GM12878 (cell line): ENCODE results near the gene ZNF765. TPM values are rescaled to one million over a fixed set of nuclear protein-coding genes. Genes with fewer than 3 reads are reported as not detected.
"Not testable (repeated sequence)": the region's sequence is repeated elsewhere in the genome, so short reads cannot be mapped to it uniquely, and the experiment has no call there.

Source experiments
- ATAC-seq: fragments of 200-7000 bp; cut with Tn5 transposase; 3 replicates; pipeline ENCODE4 v1.9.1; 2020; ENCODE audit warnings: mild to moderate bottlenecking, moderate library complexity
- BruUV-seq: library from RNA; stranded (reverse); fragments of 400-500 nt; replicated peaks from 2 replicates; lab custom pipeline; 2021; lab: Mats Ljungman, UMichigan
- CTCF ChIA-PET: fragments of 300-600 bp; sonication (Branson Sonifier 250); formaldehyde crosslinking; extraction: SDS; loops from one replicate; lab custom pipeline; 2021; ENCODE audit warnings: inconsistent platforms; lab: Yijun Ruan, JAX
- POLR2A ChIA-PET: fragments of 350-600 bp; formaldehyde crosslinking; extraction: SDS; loops from one replicate; lab custom pipeline; 2021; ENCODE audit warnings: inconsistent platforms; lab: Charles Lee
- RAD21 ChIA-PET: fragments of 300-600 bp; sonication (Branson Sonifier 250); formaldehyde crosslinking; loops from one replicate; lab custom pipeline; 2023; ENCODE audit warnings: antibody characterized with exemption; ENCODE audit not compliant: unreplicated experiment; lab: Charles Lee
- SMC1A ChIA-PET: fragments of 300-600 bp; sonication (Branson Sonifier 250); formaldehyde crosslinking; loops from one replicate; lab custom pipeline; 2023; ENCODE audit not compliant: unreplicated experiment, uncharacterized antibody; lab: Charles Lee
- DNase-seq: peaks from one replicate; pipeline ENCODE4 v3.0.0-alpha.2; 2011; ENCODE audit warnings: low read depth, low spot score
- FAIRE-seq: peaks from 3 replicates; lab custom pipeline; 2011; peaks lifted over from hg19 to GRCh38; lab: Jason Lieb, UNC
- H2AFZ ChIP-seq: 2 replicates; pipeline ENCODE4 v1.6.0; 2011; ENCODE audit warnings: low read depth, low read length, control low read depth; ENCODE audit not compliant: control insufficient read depth
- H3K27ac ChIP-seq: 2 replicates; pipeline ENCODE4 v1.5.1; 2011; ENCODE audit warnings: control low read depth; ENCODE audit not compliant: control insufficient read depth, insufficient read depth
- H3K27me3 ChIP-seq, 2 experiments: replicated peaks in 1 of 2; 2 replicates each; pipeline versions ENCODE4 v1.6.0 to v1.6.1; 2011; ENCODE audit warnings: low read length in 1 of 2; ENCODE audit not compliant: control insufficient read depth in 2 of 2, insufficient read depth in 2 of 2
- H3K36me3 ChIP-seq, 2 experiments: 2 replicates each; pipeline ENCODE4 v1.5.1; 2011; ENCODE audit warnings: low read length in 1 of 2; ENCODE audit not compliant: control insufficient read depth in 2 of 2, insufficient read depth in 2 of 2
- H3K4me1 ChIP-seq: 2 replicates; pipeline ENCODE4 v1.6.1; 2011; ENCODE audit warnings: mild to moderate bottlenecking, low read length, moderate library complexity, mixed read lengths; ENCODE audit not compliant: control insufficient read depth, insufficient read depth
- H3K4me2 ChIP-seq: 2 replicates; pipeline ENCODE4 v1.6.0; 2011; ENCODE audit warnings: control low read depth; ENCODE audit not compliant: control insufficient read depth, insufficient read depth
- H3K4me3 ChIP-seq: fragments of 200-600 bp; sonication (generic); 2 replicates; pipeline ENCODE4 v1.5.1; 2016
- H3K79me2 ChIP-seq: 2 replicates; pipeline ENCODE4 v1.6.0; 2011; ENCODE audit warnings: low read length; ENCODE audit not compliant: control insufficient read depth, insufficient read depth
- H3K9ac ChIP-seq: 2 replicates; pipeline ENCODE4 v1.8.0; 2011; ENCODE audit warnings: low read length, control low read depth, mixed read lengths; ENCODE audit not compliant: control insufficient read depth, insufficient read depth
- H3K9me3 ChIP-seq: replicated peaks from 3 replicates; pipeline ENCODE4 v1.5.1; 2011; ENCODE audit warnings: mild to moderate bottlenecking, low read length; ENCODE audit not compliant: control insufficient read depth, insufficient read depth
- H4K20me1 ChIP-seq: 2 replicates; pipeline ENCODE4 v1.6.0; 2011; ENCODE audit not compliant: control insufficient read depth, insufficient read depth
- BACH1 ChIP-seq: fragments of 450-650 bp; IDR thresholded peaks from 2 replicates; pipeline ENCODE4 v1.6.1; 2017; ENCODE audit warnings: mild to moderate bottlenecking, borderline replicate concordance
- CREM ChIP-seq: IDR thresholded peaks from 2 replicates; pipeline ENCODE4 v1.6.1; 2014; ENCODE audit warnings: antibody characterized with exemption, low read depth
- ELK1 ChIP-seq: IDR thresholded peaks from 2 replicates; pipeline ENCODE4 v1.6.1; 2012; ENCODE audit warnings: low read depth, low read length, improper control_type of control experiment
- KLF5 ChIP-seq: fragments of 450-650 bp; IDR thresholded peaks from 2 replicates; pipeline ENCODE4 v1.6.1; 2014; ENCODE audit warnings: mild to moderate bottlenecking; ENCODE audit not compliant: partially characterized antibody
- MTA2 ChIP-seq: fragments of 450-650 bp; IDR thresholded peaks from 2 replicates; pipeline ENCODE4 v1.6.1; 2016; ENCODE audit warnings: low read depth, mild to moderate bottlenecking, moderate library complexity
- MTA3 ChIP-seq: IDR thresholded peaks from 2 replicates; pipeline ENCODE4 v1.6.1; 2012; ENCODE audit warnings: low read length, inconsistent platforms, borderline replicate concordance
- NR2F1 ChIP-seq: fragments of 450-650 bp; conservative IDR thresholded peaks from 2 replicates; pipeline ENCODE4 v1.6.1; 2017; ENCODE audit warnings: mild to moderate bottlenecking
- NRF1 ChIP-seq: conservative IDR thresholded peaks from 2 replicates; pipeline ENCODE4 v1.6.1; 2011; ENCODE audit warnings: mild to moderate bottlenecking, low read depth, low read length, improper control_type of control experiment
- PAX8 ChIP-seq: fragments of 450-650 bp; IDR thresholded peaks from 2 replicates; pipeline ENCODE4 v1.6.1; 2017; ENCODE audit warnings: mild to moderate bottlenecking, moderate library complexity
- POLR2A ChIP-seq: IDR thresholded peaks from 2 replicates; pipeline ENCODE4 v1.6.1; 2011; ENCODE audit warnings: low read depth, mild to moderate bottlenecking, low read length
- TAF1 ChIP-seq: IDR thresholded peaks from 2 replicates; pipeline ENCODE4 v1.6.1; 2011; ENCODE audit warnings: mild to moderate bottlenecking, low read depth, low read length, borderline replicate concordance
- YBX1 ChIP-seq: fragments of 450-650 bp; IDR thresholded peaks from 2 replicates; pipeline ENCODE4 v1.6.1; 2016; ENCODE audit warnings: antibody characterized with exemption
- ZNF24 ChIP-seq: fragments of 450-650 bp; IDR thresholded peaks from 2 replicates; pipeline ENCODE4 v1.6.1; 2017; ENCODE audit warnings: antibody characterized with exemption, mild to moderate bottlenecking
- WGBS: methylation state at CpG from one replicate; pipeline ENCODE4 v1.1.6; 2016; ENCODE audit warnings: low lambda C conversion rate; ENCODE audit not compliant: insufficient replicate concordance, insufficient coverage; ENCODE audit errors: missing lambda C conversion rate; 5-methylcytosine and 5-hydroxymethylcytosine counted together
- in situ Hi-C: fragments of 300-500 bp; cut with MboI; formaldehyde crosslinking; loops from 9 replicates; pipeline ENCODE4 v1.14.3; 2018; ENCODE audit warnings: mixed read lengths
- intact Hi-C: fragments of 100-400 bp; cut with micrococcal nuclease; formaldehyde crosslinking; loops from one replicate; pipeline ENCODE4 v1.14.2; 2022; ENCODE audit not compliant: unreplicated experiment
- polyA plus RNA-seq, 11 experiments: library from polyadenylated mRNA; depleted of rRNA in 4 of 11; unstranded in 6 of 11; stranded (reverse) in 5 of 11; fragments of >200 nt; fragmentation: Nextera tagmentation in 4 of 11; fragmentation: Illumina TruSeq in 1 of 11; extraction: Ambion mirVana in 4 of 11; extraction: Trizol in 1 of 11; gene quantifications; 1 replicate in 1 of 11; 2 replicates in 10 of 11; pipeline versions ENCODE4 v1.2.1 to v1.2.3, GENCODE V29; 2011 to 2016; ENCODE audit warnings: inconsistent platforms in 2 of 11, missing spikeins in 2 of 11, low read depth in 1 of 11
- total RNA-seq, 4 experiments: library from RNA; depleted of rRNA in 3 of 4; stranded (reverse); fragments of >200 nt in 3 of 4; fragmentation: Illumina TruSeq in 1 of 4; extraction: Trizol in 1 of 4; gene quantifications; 2 replicates each; pipeline versions ENCODE4 v1.2.1 to v1.2.3, GENCODE V29; 2013 to 2021
- TF ChIP-seq, protein P1 (sequence below): IDR thresholded peaks from 2 replicates; pipeline ENCODE4 v1.6.1; 2012; ENCODE audit warnings: mild to moderate bottlenecking, low read depth, low read length
- TF ChIP-seq, protein P2 (sequence below): IDR thresholded peaks from 2 replicates; pipeline ENCODE4 v1.6.1; 2012; ENCODE audit warnings: low read depth, low read length, improper control_type of control experiment
- TF ChIP-seq, protein P3 (sequence below): fragments of 450-650 bp; IDR thresholded peaks from 2 replicates; pipeline ENCODE4 v1.6.1; 2016; ENCODE audit warnings: mild to moderate bottlenecking

The ZNF765 gene
- total and polyA plus RNA-seq, 10 of the 15 experiments (the other 5 are each of a cell fraction or from before 2014, with no cell fraction given): 2.9 to 12.7 (median 7.0) TPM

DNA sequence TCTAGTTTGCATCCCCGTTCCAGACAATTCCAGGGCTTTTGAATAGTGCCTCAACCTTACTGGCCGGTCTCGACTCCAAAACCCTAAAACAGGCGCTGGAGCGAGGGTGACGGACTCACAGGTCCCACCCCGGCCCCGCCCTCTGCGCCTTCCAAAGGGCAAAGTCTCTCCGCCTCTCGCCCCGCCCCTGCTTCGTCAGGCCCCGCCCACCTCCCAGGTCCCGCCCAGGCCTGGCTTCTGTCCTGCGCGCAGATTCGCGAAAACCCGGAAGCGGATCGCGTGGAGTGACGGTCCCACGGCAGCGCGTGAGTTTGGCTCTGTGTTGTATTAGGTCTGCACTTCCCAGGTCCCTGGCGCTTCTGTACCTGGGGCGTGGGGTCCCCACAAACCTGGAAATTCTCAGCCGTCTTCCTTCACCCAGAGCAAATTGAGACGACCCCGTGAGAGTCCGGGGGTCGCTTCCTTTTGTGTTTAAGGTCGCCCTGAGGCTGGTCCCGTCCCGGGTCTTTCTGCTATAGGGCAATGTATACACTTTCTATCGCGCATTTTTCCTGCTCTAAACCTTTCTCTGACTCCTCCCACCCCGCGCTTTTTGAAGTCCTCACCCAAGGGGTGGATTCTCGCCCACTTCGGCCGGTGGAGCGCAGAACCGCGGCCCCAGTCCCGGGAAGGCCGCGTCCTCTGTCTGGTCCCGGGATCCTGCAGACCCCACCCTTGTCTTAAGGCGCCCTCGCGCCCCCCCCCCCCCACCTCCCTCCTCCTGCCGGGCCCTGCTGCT is 72.7 kb downstream of the ZNF765 start, which contains the start of gene ZNF813 (continued):
- TF ChIP-seq, protein P1, sequence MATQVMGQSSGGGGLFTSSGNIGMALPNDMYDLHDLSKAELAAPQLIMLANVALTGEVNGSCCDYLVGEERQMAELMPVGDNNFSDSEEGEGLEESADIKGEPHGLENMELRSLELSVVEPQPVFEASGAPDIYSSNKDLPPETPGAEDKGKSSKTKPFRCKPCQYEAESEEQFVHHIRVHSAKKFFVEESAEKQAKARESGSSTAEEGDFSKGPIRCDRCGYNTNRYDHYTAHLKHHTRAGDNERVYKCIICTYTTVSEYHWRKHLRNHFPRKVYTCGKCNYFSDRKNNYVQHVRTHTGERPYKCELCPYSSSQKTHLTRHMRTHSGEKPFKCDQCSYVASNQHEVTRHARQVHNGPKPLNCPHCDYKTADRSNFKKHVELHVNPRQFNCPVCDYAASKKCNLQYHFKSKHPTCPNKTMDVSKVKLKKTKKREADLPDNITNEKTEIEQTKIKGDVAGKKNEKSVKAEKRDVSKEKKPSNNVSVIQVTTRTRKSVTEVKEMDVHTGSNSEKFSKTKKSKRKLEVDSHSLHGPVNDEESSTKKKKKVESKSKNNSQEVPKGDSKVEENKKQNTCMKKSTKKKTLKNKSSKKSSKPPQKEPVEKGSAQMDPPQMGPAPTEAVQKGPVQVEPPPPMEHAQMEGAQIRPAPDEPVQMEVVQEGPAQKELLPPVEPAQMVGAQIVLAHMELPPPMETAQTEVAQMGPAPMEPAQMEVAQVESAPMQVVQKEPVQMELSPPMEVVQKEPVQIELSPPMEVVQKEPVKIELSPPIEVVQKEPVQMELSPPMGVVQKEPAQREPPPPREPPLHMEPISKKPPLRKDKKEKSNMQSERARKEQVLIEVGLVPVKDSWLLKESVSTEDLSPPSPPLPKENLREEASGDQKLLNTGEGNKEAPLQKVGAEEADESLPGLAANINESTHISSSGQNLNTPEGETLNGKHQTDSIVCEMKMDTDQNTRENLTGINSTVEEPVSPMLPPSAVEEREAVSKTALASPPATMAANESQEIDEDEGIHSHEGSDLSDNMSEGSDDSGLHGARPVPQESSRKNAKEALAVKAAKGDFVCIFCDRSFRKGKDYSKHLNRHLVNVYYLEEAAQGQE: no peak
- TF ChIP-seq MTA3 (no peak), NRF1 (peak; percentile 22; the same call in 1 of the 2 replicates), BACH1 (0 out of 2 replicates have a peak, but pooled peaks have one; percentile 37), PAX8 (no peak), CREM (peak; percentile 26; the same call in 1 of the 2 replicates), YBX1 (no peak), POLR2A (peak; percentile 80), KLF5 (no peak), ZNF24 (no peak), ELK1 (no peak), MTA2 (0 out of 2 replicates have a peak, but pooled peaks have one; percentile 25), TAF1 (peak; percentile 67; the same call in 1 of the 2 replicates), NR2F1 (no peak)
- TF ChIP-seq, protein P2, sequence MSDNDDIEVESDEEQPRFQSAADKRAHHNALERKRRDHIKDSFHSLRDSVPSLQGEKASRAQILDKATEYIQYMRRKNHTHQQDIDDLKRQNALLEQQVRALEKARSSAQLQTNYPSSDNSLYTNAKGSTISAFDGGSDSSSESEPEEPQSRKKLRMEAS: 0 out of 2 replicates have a peak, but pooled peaks have one; percentile 29
- TF ChIP-seq, protein P3, sequence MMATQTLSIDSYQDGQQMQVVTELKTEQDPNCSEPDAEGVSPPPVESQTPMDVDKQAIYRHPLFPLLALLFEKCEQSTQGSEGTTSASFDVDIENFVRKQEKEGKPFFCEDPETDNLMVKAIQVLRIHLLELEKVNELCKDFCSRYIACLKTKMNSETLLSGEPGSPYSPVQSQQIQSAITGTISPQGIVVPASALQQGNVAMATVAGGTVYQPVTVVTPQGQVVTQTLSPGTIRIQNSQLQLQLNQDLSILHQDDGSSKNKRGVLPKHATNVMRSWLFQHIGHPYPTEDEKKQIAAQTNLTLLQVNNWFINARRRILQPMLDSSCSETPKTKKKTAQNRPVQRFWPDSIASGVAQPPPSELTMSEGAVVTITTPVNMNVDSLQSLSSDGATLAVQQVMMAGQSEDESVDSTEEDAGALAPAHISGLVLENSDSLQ: peak; percentile 50; the same call in 1 of the 2 replicates

DNA sequence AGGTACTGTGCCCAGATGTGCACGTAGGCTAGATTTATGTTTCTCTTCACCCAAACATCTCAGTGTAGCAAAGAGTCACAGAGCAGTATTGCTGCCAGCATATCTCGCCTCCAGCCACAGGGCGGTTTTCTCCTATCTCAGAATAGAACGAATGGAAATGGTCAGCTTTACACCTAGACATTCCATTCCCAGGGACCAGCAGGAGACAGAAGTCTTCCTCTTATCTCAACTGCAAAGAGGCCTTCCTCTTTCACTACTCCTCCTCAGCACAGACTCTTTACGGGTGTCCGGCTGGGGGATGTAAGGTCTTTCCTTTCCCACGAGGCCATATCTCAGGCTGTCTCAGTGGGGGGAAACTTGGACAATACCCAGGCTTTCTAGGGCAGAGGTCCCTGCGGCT is 73.7 kb downstream of the ZNF765 start:
- TSS peak; percentile 69 for BruUV-seq
- SMC1A ChIA-PET, H3K9ac ChIP-seq, DNase-seq, H3K9me3 ChIP-seq, H3K27me3 ChIP-seq, H4K20me1 ChIP-seq, ATAC-seq, RAD21 ChIA-PET, H3K27ac ChIP-seq, POLR2A ChIA-PET, intact Hi-C loops, H3K79me2 ChIP-seq, H3K36me3 ChIP-seq, H3K4me1 ChIP-seq, FAIRE-seq, in situ Hi-C loops, H2AFZ ChIP-seq, CTCF ChIA-PET: not testable (repeated sequence)
- WGBS: 83% methylated on average over 8 of the region's 8 CpGs
- H3K4me2 ChIP-seq: peak overlapping the region; percentile 74; the same call in 1 of the 2 replicates
- peak overlapping the region; percentile 96 for H3K4me3 ChIP-seq
